HCT116 (cell line): ENCODE data around the gene RIMKLA. TPM values are rescaled to one million over a fixed set of nuclear protein-coding genes. Genes with fewer than 3 reads are reported as not detected.

Experiments used
- ATAC-seq: fragments of 200-7000 bp; cut with Tn5 transposase; 2 replicates; pipeline ENCODE4 v1.9.1; 2020; ENCODE audit warnings: mild to moderate bottlenecking, moderate library complexity
- BruUV-seq: library from RNA; stranded (reverse); fragments of 400-500 nt; replicated peaks from 2 replicates; lab custom pipeline; 2021; lab: Mats Ljungman, UMichigan
- CTCF ChIA-PET: fragments of 300-600 bp; sonication (Branson Sonifier 250); formaldehyde crosslinking; loops from one replicate; lab custom pipeline; 2021; ENCODE audit warnings: antibody characterized with exemption; lab: Charles Lee
- POLR2A ChIA-PET: fragments of 300-600, 350-600 bp; sonication (Branson Sonifier 250); formaldehyde crosslinking; loops from one replicate; lab custom pipeline; 2021; ENCODE audit warnings: antibody characterized with exemption; lab: Charles Lee
- RAD21 ChIA-PET, 2 experiments: fragments of 300-600 bp; sonication (Branson Sonifier 250); formaldehyde crosslinking; loops; one replicate each; lab custom pipeline; 2023; ENCODE audit warnings: low total read pairs in 2 of 2; ENCODE audit not compliant: uncharacterized antibody in 2 of 2, unreplicated experiment in 2 of 2, low non-redundant PET in 1 of 2; lab: Charles Lee
- DNase-seq: peaks from one replicate; pipeline ENCODE4 v3.0.0-alpha.2; 2010; ENCODE audit warnings: low read depth, low spot score
- H2AFZ ChIP-seq: fragments of 200-600 bp; shearing (Covaris generic), sonication (generic); 2 replicates; pipeline ENCODE4 v1.6.1; 2017; ENCODE audit warnings: low read depth, mixed run types, mixed read lengths, antibody characterized with exemption, low read length; ENCODE audit not compliant: poor library complexity, severe bottlenecking
- H3K27ac ChIP-seq: 2 replicates; pipeline ENCODE4 v1.5.1; 2012; ENCODE audit warnings: low read depth, low read length
- H3K27me3 ChIP-seq: fragments of 200-600 bp; sonication (generic); 2 replicates; pipeline ENCODE4 v1.6.1; 2016; ENCODE audit warnings: mixed run types, low read length, mixed read lengths; ENCODE audit not compliant: insufficient read depth
- H3K36me3 ChIP-seq, 2 experiments: fragments of 200-500 bp in 1 of 2; fragments of 200-600 bp in 1 of 2; sonication (Bioruptor generic) in 1 of 2; sonication (generic) in 1 of 2; 2 replicates each; pipeline versions ENCODE4 v1.5.1 to v1.6.1; 2014 to 2016; ENCODE audit warnings: low read length in 2 of 2, inconsistent platforms in 1 of 2, mixed read lengths in 1 of 2, mixed run types in 1 of 2; ENCODE audit not compliant: insufficient read depth in 2 of 2, control insufficient read depth in 1 of 2
- H3K4me1 ChIP-seq, 2 experiments: fragments of 200-600 bp in 1 of 2; sonication (generic) in 1 of 2; 2 replicates each; pipeline versions ENCODE4 v1.5.1 to v1.6.1; 2012 to 2017; ENCODE audit warnings: low read length in 2 of 2, inconsistent platforms in 1 of 2, mild to moderate bottlenecking in 1 of 2, mixed read lengths in 1 of 2, mixed run types in 1 of 2, moderate library complexity in 1 of 2; ENCODE audit not compliant: insufficient read depth in 2 of 2, control insufficient read depth in 1 of 2
- H3K4me2 ChIP-seq: fragments of 200-600 bp; sonication (generic); 2 replicates; pipeline ENCODE4 v1.6.1; 2017; ENCODE audit warnings: mixed run types, low read length, mixed read lengths
- H3K4me3 ChIP-seq, 2 experiments: fragments of 200-600 bp in 1 of 2; sonication (generic) in 1 of 2; replicated peaks in 1 of 2; 2 replicates each; pipeline ENCODE4 v1.5.1; 2011 to 2016; ENCODE audit warnings: low read length in 2 of 2, control low read depth in 1 of 2, low read depth in 1 of 2, mild to moderate bottlenecking in 1 of 2, mixed read lengths in 1 of 2, mixed run types in 1 of 2
- H3K79me2 ChIP-seq: fragments of 200-600 bp; sonication (generic); 2 replicates; pipeline ENCODE4 v1.6.1; 2017; ENCODE audit warnings: mild to moderate bottlenecking, mixed run types, low read length, moderate library complexity, mixed read lengths; ENCODE audit not compliant: insufficient read depth
- H3K9ac ChIP-seq: fragments of 200-600 bp; sonication (generic); 2 replicates; pipeline ENCODE4 v1.6.1; 2016; ENCODE audit warnings: low read length, mixed read lengths
- H3K9me2 ChIP-seq: fragments of 200-600 bp; sonication (generic), shearing (Covaris generic); 2 replicates; pipeline ENCODE4 v1.6.1; 2017; ENCODE audit warnings: mixed run types, mild to moderate bottlenecking, moderate library complexity; ENCODE audit not compliant: insufficient read depth
- H3K9me3 ChIP-seq, 2 experiments: fragments of 200-500 bp in 1 of 2; fragments of 200-600 bp in 1 of 2; sonication (Bioruptor generic) in 1 of 2; sonication (generic) in 1 of 2; 2 replicates each; pipeline ENCODE4 v1.6.1; 2014 to 2017; ENCODE audit warnings: low read length in 2 of 2, mixed read lengths in 2 of 2, inconsistent platforms in 1 of 2, low read depth in 1 of 2, mild to moderate bottlenecking in 1 of 2, mixed run types in 1 of 2, moderate library complexity in 1 of 2; ENCODE audit not compliant: control insufficient read depth in 1 of 2, insufficient read depth in 1 of 2
- H4K20me1 ChIP-seq: fragments of 200-600 bp; sonication (generic), shearing (Covaris generic); 2 replicates; pipeline ENCODE4 v1.6.1; 2017; ENCODE audit warnings: mixed run types, mild to moderate bottlenecking, moderate library complexity; ENCODE audit not compliant: insufficient read depth
- CEBPB ChIP-seq: IDR thresholded peaks from 2 replicates; pipeline ENCODE4 v1.6.1; 2012; ENCODE audit warnings: low read depth
- ELF1 ChIP-seq: IDR thresholded peaks from 2 replicates; pipeline ENCODE4 v1.6.1; 2012; ENCODE audit warnings: low read depth, borderline replicate concordance
- EZH2phosphoT487 ChIP-seq: fragments of 200-600 bp; IDR thresholded peaks from 2 replicates; pipeline ENCODE4 v1.6.1; 2018; ENCODE audit warnings: antibody characterized with exemption, borderline replicate concordance
- POLR2A ChIP-seq: IDR thresholded peaks from 2 replicates; pipeline ENCODE4 v1.7.0; 2011; ENCODE audit warnings: borderline replicate concordance; ENCODE audit not compliant: insufficient read depth, insufficient read length; ENCODE audit errors: extremely low read depth
- SIN3A ChIP-seq: IDR thresholded peaks from 2 replicates; pipeline ENCODE4 v1.6.1; 2012; ENCODE audit warnings: low read depth
- SP1 ChIP-seq: IDR thresholded peaks from 2 replicates; pipeline ENCODE4 v1.6.1; 2012; ENCODE audit warnings: low read depth
- SRF ChIP-seq: IDR thresholded peaks from 2 replicates; pipeline ENCODE4 v1.6.1; 2012; ENCODE audit warnings: low read depth
- TCF7L2 ChIP-seq: IDR thresholded peaks from 2 replicates; pipeline ENCODE4 v1.7.0; 2011; ENCODE audit warnings: borderline replicate concordance, inconsistent platforms; ENCODE audit not compliant: insufficient read depth, insufficient read length; ENCODE audit errors: extremely low read depth
- ZFX ChIP-seq: fragments of 450-650 bp; IDR thresholded peaks from 2 replicates; pipeline ENCODE4 v1.6.1; 2017
- ZNF274 ChIP-seq: fragments of 200-500 bp; sonication (Bioruptor generic); IDR thresholded peaks from 2 replicates; pipeline ENCODE4 v1.6.1; 2014; ENCODE audit warnings: mild to moderate bottlenecking, low read depth, low read length, inconsistent platforms
- intact Hi-C: fragments of 100-400 bp; cut with micrococcal nuclease; formaldehyde crosslinking; loops from 2 replicates; pipeline ENCODE4 v1.10.0; 2022
- total RNA-seq: library from RNA; stranded (reverse); gene quantifications from one replicate; pipeline ENCODE4 v1.2.1, GENCODE V29; 2021; ENCODE audit not compliant: unreplicated experiment

The RIMKLA gene
- total RNA-seq, 1 experiment from 2014 or later, result 4.9 TPM

GRCh38 chr1:42456010-42456753 is 75.6 kb downstream of the RIMKLA start, which contains the start of the genes PPCS and ZMYND12 (continued):
- TF ChIP-seq TCF7L2 (no peak), EZH2phosphoT487 (no peak), SIN3A (no peak; the same call in none of the 2 replicates), POLR2A (peak; percentile 66)

- Histone ChIP-seq H2AFZ (no peak overlapping the region), H3K27me3 (no peaks in the 10 kb centered on the region), H3K79me2 (peaks cover 18% of the 10 kb centered on the region), H3K4me2 (peak overlapping the region; percentile 95), H3K4me3 (peak overlapping the region; percentile 88 to 95), H3K9me2 (no peaks in the 10 kb centered on the region), H3K9ac (peak overlapping the region; percentile 94), H3K27ac (peak overlapping the region; percentile 93), H3K36me3 (peaks cover 19 to 22% of the 10 kb centered on the region in 2 experiments; a peak in 3 of 4 replicates), H3K4me1 (peaks cover 0 to 16% of the 10 kb centered on the region in 2 experiments; a peak in 3 of 4 replicates), H3K9me3 (no peaks in the 10 kb centered on the region)
- ChIA-PET POLR2A (interaction anchor here (1.1 kb wide), 1 partner anchor 11 kb away, joined by 4 read pairs; no protein-coding TSS in a partner anchor), CTCF (interaction anchor here (1.5 kb wide), 1 partner anchor 23 kb away, joined by 4 read pairs; no protein-coding TSS in a partner anchor), RAD21 (no interaction called here)
- DNase-seq (no peak), ATAC-seq (peak; percentile 73)
- no TSS peak for BruUV-seq
- intact Hi-C loops, result loop anchor here (5.0 kb wide), 1 partner anchor 119 kb away; the partner anchor contains the start of gene FOXJ3
- TF ChIP-seq CEBPB (no peak), SRF (no peak), ZNF274 (no peak), ZFX (peak; percentile 86), SP1 (no peak), ELF1 (peak; percentile 97)
- TF ChIP-seq, all 23 proteins: peak for 2
- H4K20me1 ChIP-seq, result no peaks in the 10 kb centered on the region
Observed at GRCh38 chr1:42456754-42457089, 76.1 kb downstream of the RIMKLA start.
